LNCAP (cell line): Measurements from ENCODE around the gene IDI2.

ENCODE experiments used
- TF ChIP-seq, protein P1 (sequence below): fragments of 450-650 bp; IDR thresholded peaks from 2 replicates; pipeline ENCODE4 v1.5.1; 2017; ENCODE audit warnings: mild to moderate bottlenecking

Gene IDI2

DNA sequence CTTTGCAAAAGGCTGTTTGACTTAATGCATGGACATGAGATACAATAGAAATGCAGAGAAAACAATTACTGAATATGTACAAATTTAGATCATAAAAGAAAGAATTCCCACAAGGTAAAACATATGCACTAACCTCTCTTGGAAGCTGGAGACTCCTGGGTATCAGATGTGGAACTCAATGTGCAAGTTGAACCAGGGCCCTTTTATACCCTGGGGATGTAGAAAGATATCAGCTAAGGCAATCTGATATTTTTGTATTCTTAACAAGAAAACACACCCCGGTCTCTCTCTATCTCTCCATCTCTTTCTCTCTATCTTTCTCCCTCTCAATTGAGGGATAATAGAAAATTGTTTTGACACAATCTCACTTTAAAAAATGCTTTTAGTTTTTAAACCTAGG, at the start of gene IDI2:
Gene IDI2 (minus strand): TSS at position 177 of the 400 bp plus-strand sequence. CDS start 1,136 bp downstream, outside the sequence.
- TF ChIP-seq, protein P1, sequence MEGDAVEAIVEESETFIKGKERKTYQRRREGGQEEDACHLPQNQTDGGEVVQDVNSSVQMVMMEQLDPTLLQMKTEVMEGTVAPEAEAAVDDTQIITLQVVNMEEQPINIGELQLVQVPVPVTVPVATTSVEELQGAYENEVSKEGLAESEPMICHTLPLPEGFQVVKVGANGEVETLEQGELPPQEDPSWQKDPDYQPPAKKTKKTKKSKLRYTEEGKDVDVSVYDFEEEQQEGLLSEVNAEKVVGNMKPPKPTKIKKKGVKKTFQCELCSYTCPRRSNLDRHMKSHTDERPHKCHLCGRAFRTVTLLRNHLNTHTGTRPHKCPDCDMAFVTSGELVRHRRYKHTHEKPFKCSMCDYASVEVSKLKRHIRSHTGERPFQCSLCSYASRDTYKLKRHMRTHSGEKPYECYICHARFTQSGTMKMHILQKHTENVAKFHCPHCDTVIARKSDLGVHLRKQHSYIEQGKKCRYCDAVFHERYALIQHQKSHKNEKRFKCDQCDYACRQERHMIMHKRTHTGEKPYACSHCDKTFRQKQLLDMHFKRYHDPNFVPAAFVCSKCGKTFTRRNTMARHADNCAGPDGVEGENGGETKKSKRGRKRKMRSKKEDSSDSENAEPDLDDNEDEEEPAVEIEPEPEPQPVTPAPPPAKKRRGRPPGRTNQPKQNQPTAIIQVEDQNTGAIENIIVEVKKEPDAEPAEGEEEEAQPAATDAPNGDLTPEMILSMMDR, result no peak

DNA sequence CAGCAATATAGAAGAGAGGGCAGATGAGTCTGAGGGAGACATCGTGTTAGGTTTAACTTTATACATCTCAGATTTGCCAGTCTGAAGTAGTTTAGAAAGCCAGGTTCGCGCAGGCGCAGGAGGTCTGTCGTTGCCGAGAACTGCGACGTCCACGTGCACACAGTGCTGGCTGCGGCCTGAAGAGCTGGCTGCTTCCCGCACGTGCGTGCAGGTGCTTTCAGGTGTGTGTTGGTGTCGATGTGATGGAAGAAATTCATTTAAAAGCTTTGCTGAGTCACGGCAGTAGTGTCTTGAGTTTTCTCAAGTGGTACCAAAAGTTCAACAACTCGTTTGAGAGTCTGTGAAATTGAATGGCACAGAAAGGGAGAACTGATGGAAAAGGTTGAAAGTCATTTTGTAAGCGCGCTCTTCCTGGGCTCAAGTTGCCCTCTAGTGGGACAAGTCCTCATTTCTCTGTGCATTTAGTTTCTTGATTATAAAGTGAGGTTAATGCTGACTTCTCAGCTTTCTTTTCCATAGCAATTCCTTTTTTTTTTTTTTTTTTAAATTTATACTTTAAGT, 49.2 kb upstream of the IDI2 start:
- TF ChIP-seq, protein P1, result peak; percentile 38; the same call in 1 of the 2 replicates

DNA sequence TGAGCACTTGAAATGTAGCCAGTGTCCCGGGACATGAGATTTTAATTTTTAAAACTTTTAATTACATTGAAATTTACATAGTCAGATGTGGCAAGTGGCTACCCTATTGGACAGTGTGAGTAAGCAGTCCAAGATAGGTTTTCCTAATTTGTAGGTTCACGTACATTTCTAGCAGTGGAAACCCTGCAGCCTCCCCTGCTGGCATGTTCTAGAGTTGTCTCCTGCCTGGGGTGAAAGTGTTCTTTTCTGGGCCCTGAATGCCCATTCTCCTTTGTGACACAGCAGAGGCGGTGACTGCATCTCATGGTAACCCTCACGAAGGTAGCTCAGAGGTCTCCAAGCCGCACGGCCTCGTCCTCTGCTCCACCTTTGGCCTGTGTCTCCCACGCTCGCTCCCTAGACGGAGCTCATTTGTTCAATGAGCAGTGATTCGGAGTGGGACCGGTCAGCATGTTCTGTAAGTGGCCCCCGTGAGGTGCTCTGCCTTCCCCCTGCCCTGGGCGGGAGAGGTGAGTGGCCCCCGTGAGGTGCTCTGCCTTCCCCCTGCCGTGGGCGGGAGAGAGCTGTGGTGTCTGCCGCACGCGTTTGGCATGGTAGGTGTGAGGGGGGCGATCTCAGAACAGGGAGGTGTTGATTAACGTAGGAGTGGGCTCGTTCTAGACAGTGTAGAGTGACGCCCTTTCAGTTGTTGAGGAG, 48.5 kb upstream of the IDI2 start:
- TF ChIP-seq, protein P1, result no peak

DNA sequence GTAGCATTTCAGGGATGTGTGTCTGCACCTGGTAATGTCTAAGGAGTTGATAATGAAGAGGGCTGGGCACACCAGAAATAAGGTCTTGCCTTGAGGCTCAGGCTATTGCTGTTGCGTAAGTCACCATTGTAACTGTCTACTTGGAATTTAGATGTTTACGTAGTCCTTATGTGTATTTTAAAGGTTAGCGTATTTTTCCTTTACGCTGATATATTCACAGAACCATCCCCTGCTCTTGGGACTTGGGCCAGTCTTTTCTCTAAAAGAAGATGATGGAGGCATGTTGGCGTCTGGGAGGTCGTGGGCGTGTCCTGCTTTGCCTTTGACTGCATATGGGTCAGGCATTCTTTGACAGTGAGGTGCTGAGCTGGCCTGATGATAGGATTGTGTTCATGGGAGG, 45.3 kb upstream of the IDI2 start:
- TF ChIP-seq, protein P1, result no peak

DNA sequence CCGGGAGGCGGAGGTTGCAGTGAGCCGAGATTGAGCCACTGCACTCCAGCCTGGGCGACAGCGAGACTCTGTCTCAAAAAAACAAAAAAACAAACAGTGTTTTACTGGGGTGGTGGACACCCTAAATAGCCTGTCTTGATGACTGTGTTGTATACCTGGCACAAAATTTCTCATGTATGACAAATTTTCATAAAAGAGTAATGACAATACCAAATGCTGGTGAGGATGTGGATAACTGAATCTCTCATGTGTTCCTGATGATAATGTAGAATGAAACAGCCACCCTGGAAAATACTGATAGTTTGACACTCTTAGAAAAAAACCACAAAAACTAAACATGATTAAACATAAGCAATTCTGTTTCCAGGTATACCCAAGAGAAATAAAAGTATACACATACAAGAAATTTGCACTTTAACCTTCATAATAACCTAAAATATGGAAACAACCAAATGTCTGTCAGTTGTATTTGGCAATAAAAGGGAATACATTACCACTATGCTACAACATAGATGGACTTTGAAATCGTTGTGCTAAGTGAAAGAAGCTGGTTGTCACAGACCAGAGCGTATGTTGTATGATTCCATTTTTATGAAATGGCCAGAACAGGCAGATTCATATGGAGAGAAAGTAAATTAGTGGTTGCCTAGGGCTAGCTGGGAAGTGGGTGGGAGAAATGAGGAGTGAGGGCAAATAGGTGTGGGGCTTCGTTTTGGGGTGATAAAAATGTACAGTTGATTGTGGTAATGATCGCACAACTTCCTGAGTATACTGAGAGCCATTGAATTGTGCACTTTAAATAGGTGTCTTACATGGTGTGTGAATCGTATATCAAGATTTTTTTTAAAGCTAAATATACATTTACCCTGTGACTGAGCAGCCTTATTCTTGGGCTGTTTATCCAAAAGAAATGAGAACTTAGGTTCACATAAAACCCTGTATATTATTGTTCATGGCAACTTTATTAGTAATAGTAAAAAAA, 43.0 kb upstream of the IDI2 start:
- TF ChIP-seq, protein P1, result no peak

DNA sequence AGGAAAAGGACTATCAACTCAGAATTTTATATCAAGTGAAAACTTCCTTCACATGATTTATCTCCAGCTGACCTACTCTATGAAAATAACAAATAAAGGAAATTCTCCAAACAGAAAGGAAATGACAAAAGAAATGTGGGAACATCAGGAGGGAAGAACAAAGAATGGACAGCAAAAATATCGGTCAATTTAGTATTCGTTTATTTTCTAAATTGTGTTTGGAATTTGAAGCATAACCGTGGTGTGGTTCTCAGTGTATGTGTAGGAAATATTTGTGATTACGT, 39.2 kb upstream of the IDI2 start:
- TF ChIP-seq, protein P1, result no peak

DNA sequence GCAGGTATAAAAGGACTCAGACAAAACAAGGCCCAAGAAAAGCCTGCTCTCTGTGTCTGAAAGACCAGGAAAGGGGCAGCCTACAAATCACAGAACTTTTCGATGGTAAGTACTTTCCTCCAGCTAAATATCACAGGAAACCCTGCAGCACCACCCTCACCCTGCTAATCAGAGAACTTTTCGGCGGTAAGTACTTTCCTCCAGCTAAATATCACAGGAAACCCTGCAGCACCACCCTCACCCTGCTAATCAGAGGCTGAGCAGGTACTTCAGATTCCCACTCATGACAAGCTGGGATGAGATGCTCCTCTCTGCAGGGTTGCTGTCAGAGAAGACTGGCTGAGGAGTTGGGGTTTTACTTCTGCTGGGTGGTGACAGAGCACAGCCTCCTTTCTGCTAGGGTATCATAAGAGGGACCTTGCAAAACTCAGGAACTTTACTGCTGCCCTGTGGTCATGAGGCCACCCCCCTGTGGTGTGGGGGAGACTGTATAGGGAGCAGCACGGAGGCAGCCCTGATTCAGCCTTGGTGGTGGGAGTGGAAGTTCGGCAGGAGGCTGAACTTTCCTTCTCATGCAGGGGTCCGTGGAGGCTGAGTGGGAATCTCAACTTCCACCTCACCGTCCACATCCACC, 37.7 kb upstream of the IDI2 start:
- TF ChIP-seq, protein P1, result no peak
